ENCODE results near the gene PDLIM1. TPM values are rescaled to one million over a fixed set of nuclear protein-coding genes. Genes with fewer than 3 reads are reported as not detected.
A peak's percentile ranks its signal among the peaks of the same experiment; 100 is the strongest.

Gene PDLIM1
- total RNA-seq, 2 donors from 2014 or later, result 93.9 to 158 TPM

GRCh38 chr10:95289003-95289920, 1.5 kb downstream of the PDLIM1 start:
- H3K27ac Mint-ChIP-seq, result peak overlapping the region; percentile 85
- WGBS, 2 experiments (ENCODE audit: insufficient coverage in 1 of 2, insufficient read length in 1 of 2), result 30 to 51% methylated on average over 7 to 12 of the region's 12 CpGs
- peaks cover 10% of the 10 kb centered on the region for H3K4me1 ChIP-seq (ENCODE audit: control insufficient read depth, insufficient read depth, low read length)
- H3K36me3 ChIP-seq (ENCODE audit: control insufficient read depth, insufficient read depth, low read length), result peaks cover 44% of the 10 kb centered on the region
- H3K36me3 Mint-ChIP-seq (ENCODE audit: low read depth), result no peaks in the 10 kb centered on the region
- no peaks in the 10 kb centered on the region for H3K9me3 ChIP-seq (ENCODE audit: control insufficient read depth, low read length)
- peak; percentile 70 for TF ChIP-seq CTCF (conservative IDR thresholded peaks at IDR 0.05)
- peak overlapping the region; percentile 90 for H3K9ac ChIP-seq (ENCODE audit: extremely low read depth, low read length, poor library complexity, severe bottlenecking)
- peak overlapping the region; percentile 93 for H3K4me3 ChIP-seq (ENCODE audit: low read length)
- H3K9me3 Mint-ChIP-seq, result no peaks in the 10 kb centered on the region
- peak; percentile 86 for DNase-seq
- peaks cover 27% of the 10 kb centered on the region for H3K27me3 Mint-ChIP-seq (ENCODE audit: insufficient read depth)
- H3K27ac ChIP-seq (ENCODE audit: low read depth, low read length), result no peak overlapping the region
- peak overlapping the region; percentile 84 for H3K4me3 Mint-ChIP-seq
- peaks cover 4% of the 10 kb centered on the region for H3K27me3 ChIP-seq (ENCODE audit: control insufficient read depth, insufficient read depth, low read length, poor library complexity, severe bottlenecking)
- H3K4me1 Mint-ChIP-seq, result peaks cover 30% of the 10 kb centered on the region

- H3K9ac ChIP-seq (ENCODE audit: extremely low read depth, low read length, poor library complexity, severe bottlenecking), result peak overlapping the region; percentile 90
- H3K27me3 ChIP-seq (ENCODE audit: control insufficient read depth, insufficient read depth, low read length, poor library complexity, severe bottlenecking), result peaks cover 4% of the 10 kb centered on the region
- H3K4me1 ChIP-seq (ENCODE audit: control insufficient read depth, insufficient read depth, low read length), result peaks cover 10% of the 10 kb centered on the region
- H3K4me3 Mint-ChIP-seq, result peak overlapping the region; percentile 32
- no peaks in the 10 kb centered on the region for H3K9me3 ChIP-seq (ENCODE audit: control insufficient read depth, low read length)
- peak overlapping the region; percentile 93 for H3K4me3 ChIP-seq (ENCODE audit: low read length)
- H3K9me3 Mint-ChIP-seq, result no peaks in the 10 kb centered on the region
- DNase-seq, result no peak
- TF ChIP-seq CTCF (conservative IDR thresholded peaks at IDR 0.05), result no peak
- H3K27ac ChIP-seq (ENCODE audit: low read depth, low read length), result no peak overlapping the region
- peaks cover 19% of the 10 kb centered on the region for H3K27me3 Mint-ChIP-seq (ENCODE audit: insufficient read depth)
- no peak overlapping the region for H3K27ac Mint-ChIP-seq
- H3K4me1 Mint-ChIP-seq, result peaks cover 30% of the 10 kb centered on the region
- H3K36me3 ChIP-seq (ENCODE audit: control insufficient read depth, insufficient read depth, low read length), result peaks cover 48% of the 10 kb centered on the region
- 74 to 83% methylated on average over 1 of the region's 1 CpG for WGBS, 2 experiments (ENCODE audit: insufficient coverage in 1 of 2, insufficient read length in 1 of 2)
- peaks cover under 1% of the 10 kb centered on the region for H3K36me3 Mint-ChIP-seq (ENCODE audit: low read depth)
Measured at GRCh38 chr10:95288303-95288702, 2.5 kb downstream of the PDLIM1 start.

- Histone ChIP-seq H3K36me3 (ENCODE audit: control insufficient read depth, insufficient read depth, low read length) (peaks cover 56% of the 10 kb centered on the region), H3K9ac (ENCODE audit: extremely low read depth, low read length, poor library complexity, severe bottlenecking) (no peak overlapping the region), H3K4me1 (ENCODE audit: control insufficient read depth, insufficient read depth, low read length) (peaks cover 11% of the 10 kb centered on the region), H3K4me3 (ENCODE audit: low read length) (peak overlapping the region; percentile 93), H3K27ac (ENCODE audit: low read depth, low read length) (no peak overlapping the region), H3K27me3 (ENCODE audit: control insufficient read depth, insufficient read depth, low read length, poor library complexity, severe bottlenecking) (peaks cover 4% of the 10 kb centered on the region), H3K9me3 (ENCODE audit: control insufficient read depth, low read length) (no peaks in the 10 kb centered on the region)
- no peak for TF ChIP-seq CTCF (conservative IDR thresholded peaks at IDR 0.05)
- H3K9me3 Mint-ChIP-seq, result no peaks in the 10 kb centered on the region
- H3K27me3 Mint-ChIP-seq (ENCODE audit: insufficient read depth), result peaks cover 9% of the 10 kb centered on the region
- H3K4me1 Mint-ChIP-seq, result peaks cover 31% of the 10 kb centered on the region
- WGBS, 2 experiments (ENCODE audit: insufficient coverage in 1 of 2, insufficient read length in 1 of 2), result 92 to 97% methylated on average over 3 of the region's 3 CpGs
- no peak for DNase-seq
- no peak overlapping the region for H3K4me3 Mint-ChIP-seq
- H3K36me3 Mint-ChIP-seq (ENCODE audit: low read depth), result peaks cover 3% of the 10 kb centered on the region
- H3K27ac Mint-ChIP-seq, result peak overlapping the region; percentile 7
Measured at GRCh38 chr10:95287281-95287680, 3.5 kb downstream of the PDLIM1 start.
